HEK293 (cell line): ENCODE measurements around the gene ITGA2B.

Source experiments
- BCL6B ChIP-seq: fragments of 450-650 bp; formaldehyde crosslinking; IDR thresholded peaks from 2 replicates; pipeline ENCODE4 v1.5.1; 2017; ENCODE audit warnings: missing biosample characterization, missing genetic modification characterization
- GLIS1 ChIP-seq: fragments of 450-650 bp; formaldehyde crosslinking; IDR thresholded peaks from 2 replicates; pipeline ENCODE4 v1.5.1; 2016; ENCODE audit warnings: missing biosample characterization, missing genetic modification characterization
- HOXC10 ChIP-seq: sonication (generic); formaldehyde crosslinking; IDR thresholded peaks from 2 replicates; pipeline ENCODE4 v1.8.1; 2023; ENCODE audit warnings: mild to moderate bottlenecking, missing genetic modification reagents
- KLF16 ChIP-seq: fragments of 450-650 bp; formaldehyde crosslinking; IDR thresholded peaks from 2 replicates; pipeline ENCODE4 v1.5.1; 2017; ENCODE audit warnings: missing biosample characterization, missing genetic modification characterization
- KLF7 ChIP-seq: fragments of 450-650 bp; formaldehyde crosslinking; IDR thresholded peaks from 2 replicates; pipeline ENCODE4 v1.5.1; 2016; ENCODE audit warnings: missing biosample characterization, missing genetic modification characterization, borderline replicate concordance
- MEIS1 ChIP-seq: sonication (generic); formaldehyde crosslinking; IDR thresholded peaks from 2 replicates; pipeline ENCODE4 v1.8.1; 2022; ENCODE audit warnings: missing genetic modification reagents, mild to moderate bottlenecking, borderline replicate concordance
- RBAK ChIP-seq: fragments of 450-650 bp; formaldehyde crosslinking; IDR thresholded peaks from 2 replicates; pipeline ENCODE4 v1.5.1; 2016; ENCODE audit warnings: missing biosample characterization, missing genetic modification characterization
- SCRT2 ChIP-seq: fragments of 450-650 bp; formaldehyde crosslinking; IDR thresholded peaks from 2 replicates; pipeline ENCODE4 v1.5.1; 2016; ENCODE audit warnings: missing biosample characterization, missing genetic modification characterization
- TCF7L2 ChIP-seq: IDR thresholded peaks from 2 replicates; pipeline ENCODE4 v1.6.1; 2011; ENCODE audit warnings: low read depth, mild to moderate bottlenecking, inconsistent platforms, low read length, moderate library complexity, borderline replicate concordance
- ZBTB7A ChIP-seq: fragments of 450-650 bp; formaldehyde crosslinking; IDR thresholded peaks from 2 replicates; pipeline ENCODE4 v1.5.1; 2016; ENCODE audit warnings: low read depth, missing biosample characterization, missing genetic modification characterization
- ZBTB8A ChIP-seq: fragments of 450-650 bp; formaldehyde crosslinking; IDR thresholded peaks from 2 replicates; pipeline ENCODE4 v1.5.1; 2016; ENCODE audit warnings: missing biosample characterization, missing genetic modification characterization
- ZFP41 ChIP-seq: fragments of 450-650 bp; formaldehyde crosslinking; IDR thresholded peaks from 2 replicates; pipeline ENCODE4 v1.5.1; 2016; ENCODE audit warnings: missing biosample characterization, missing genetic modification characterization, borderline replicate concordance
- ZNF114 ChIP-seq: fragments of 450-650 bp; formaldehyde crosslinking; IDR thresholded peaks from 2 replicates; pipeline ENCODE4 v1.5.0; 2017; ENCODE audit warnings: missing biosample characterization, missing genetic modification characterization
- ZNF169 ChIP-seq: fragments of 450-650 bp; formaldehyde crosslinking; IDR thresholded peaks from 2 replicates; pipeline ENCODE4 v1.5.1; 2016; ENCODE audit warnings: missing biosample characterization, missing genetic modification characterization
- ZNF174 ChIP-seq: fragments of 450-650 bp; formaldehyde crosslinking; IDR thresholded peaks from 2 replicates; pipeline ENCODE4 v1.5.0; 2017; ENCODE audit warnings: missing biosample characterization, mild to moderate bottlenecking, missing genetic modification characterization
- ZNF211 ChIP-seq: fragments of 450-650 bp; formaldehyde crosslinking; IDR thresholded peaks from 2 replicates; pipeline ENCODE4 v1.5.1; 2016; ENCODE audit warnings: low read depth, missing biosample characterization, missing genetic modification characterization
- ZNF214 ChIP-seq: fragments of 450-650 bp; formaldehyde crosslinking; IDR thresholded peaks from 2 replicates; pipeline ENCODE4 v1.5.1; 2017; ENCODE audit warnings: missing biosample characterization, mild to moderate bottlenecking, missing genetic modification characterization, borderline replicate concordance
- ZNF221 ChIP-seq: fragments of 450-650 bp; formaldehyde crosslinking; IDR thresholded peaks from 2 replicates; pipeline ENCODE4 v1.5.1; 2017; ENCODE audit warnings: missing biosample characterization, missing genetic modification characterization, borderline replicate concordance
- ZNF266 ChIP-seq: fragments of 450-650 bp; formaldehyde crosslinking; IDR thresholded peaks from 2 replicates; pipeline ENCODE4 v1.5.1; 2016; ENCODE audit warnings: missing biosample characterization, missing genetic modification characterization, low read depth
- ZNF335 ChIP-seq: fragments of 450-650 bp; formaldehyde crosslinking; conservative IDR thresholded peaks from 2 replicates; pipeline ENCODE4 v1.5.1; 2016; ENCODE audit warnings: missing biosample characterization, missing genetic modification characterization
- ZNF416 ChIP-seq: fragments of 450-650 bp; formaldehyde crosslinking; IDR thresholded peaks from 2 replicates; pipeline ENCODE4 v1.5.1; 2016; ENCODE audit warnings: missing biosample characterization, missing genetic modification characterization
- ZNF426 ChIP-seq: fragments of 450-650 bp; formaldehyde crosslinking; IDR thresholded peaks from 2 replicates; pipeline ENCODE4 v1.5.1; 2017; ENCODE audit warnings: missing biosample characterization, missing genetic modification characterization, mild to moderate bottlenecking, inconsistent platforms, moderate library complexity
- ZNF48 ChIP-seq: fragments of 450-650 bp; formaldehyde crosslinking; IDR thresholded peaks from 2 replicates; pipeline ENCODE4 v1.5.1; 2016; ENCODE audit warnings: missing biosample characterization, missing genetic modification characterization
- ZNF530 ChIP-seq: fragments of 450-650 bp; formaldehyde crosslinking; IDR thresholded peaks from 2 replicates; pipeline ENCODE4 v1.5.1; 2016; ENCODE audit warnings: low read depth, missing biosample characterization, missing genetic modification characterization
- ZNF544 ChIP-seq: fragments of 450-650 bp; formaldehyde crosslinking; IDR thresholded peaks from 2 replicates; pipeline ENCODE4 v1.5.0; 2017; ENCODE audit warnings: missing biosample characterization, missing genetic modification characterization
- ZNF558 ChIP-seq: fragments of 450-650 bp; formaldehyde crosslinking; IDR thresholded peaks from 2 replicates; pipeline ENCODE4 v1.5.1; 2016; ENCODE audit warnings: missing biosample characterization, missing genetic modification characterization
- ZNF600 ChIP-seq: fragments of 450-650 bp; formaldehyde crosslinking; IDR thresholded peaks from 2 replicates; pipeline ENCODE4 v1.5.1; 2016; ENCODE audit warnings: missing biosample characterization, missing genetic modification characterization
- ZNF629 ChIP-seq: fragments of 450-650 bp; formaldehyde crosslinking; IDR thresholded peaks from 2 replicates; pipeline ENCODE4 v1.5.1; 2017; ENCODE audit warnings: missing biosample characterization, missing genetic modification characterization
- ZNF768 ChIP-seq: fragments of 450-650 bp; formaldehyde crosslinking; IDR thresholded peaks from 2 replicates; pipeline ENCODE4 v1.5.1; 2018; ENCODE audit warnings: missing biosample characterization, mild to moderate bottlenecking, missing genetic modification characterization
- ZNF776 ChIP-seq: fragments of 450-650 bp; formaldehyde crosslinking; IDR thresholded peaks from 2 replicates; pipeline ENCODE4 v1.5.0; 2017; ENCODE audit warnings: missing biosample characterization, missing genetic modification characterization, borderline replicate concordance
- ZSCAN4 ChIP-seq: fragments of 450-650 bp; formaldehyde crosslinking; IDR thresholded peaks from 2 replicates; pipeline ENCODE4 v1.5.1; 2017; ENCODE audit warnings: missing biosample characterization, missing genetic modification characterization
- TF ChIP-seq, protein P1 (sequence below): IDR thresholded peaks from 2 replicates; pipeline ENCODE4 v1.6.1; 2011; ENCODE audit warnings: mild to moderate bottlenecking, low read depth, low read length, borderline replicate concordance
- TF ChIP-seq, protein P2 (sequence below): fragments of 450-650 bp; formaldehyde crosslinking; IDR thresholded peaks from 2 replicates; pipeline ENCODE4 v1.5.1; 2016; ENCODE audit warnings: missing biosample characterization, missing genetic modification characterization
- TF ChIP-seq, protein P3 (sequence below): fragments of 450-650 bp; formaldehyde crosslinking; IDR thresholded peaks from 2 replicates; pipeline ENCODE4 v1.5.1; 2016; ENCODE audit warnings: missing biosample characterization, missing genetic modification characterization

Gene ITGA2B

GRCh38 chr17:44344939-44345453, 44.5 kb downstream of the ITGA2B start, which contains the start of gene GRN (continued):
- TF ChIP-seq, protein P1, sequence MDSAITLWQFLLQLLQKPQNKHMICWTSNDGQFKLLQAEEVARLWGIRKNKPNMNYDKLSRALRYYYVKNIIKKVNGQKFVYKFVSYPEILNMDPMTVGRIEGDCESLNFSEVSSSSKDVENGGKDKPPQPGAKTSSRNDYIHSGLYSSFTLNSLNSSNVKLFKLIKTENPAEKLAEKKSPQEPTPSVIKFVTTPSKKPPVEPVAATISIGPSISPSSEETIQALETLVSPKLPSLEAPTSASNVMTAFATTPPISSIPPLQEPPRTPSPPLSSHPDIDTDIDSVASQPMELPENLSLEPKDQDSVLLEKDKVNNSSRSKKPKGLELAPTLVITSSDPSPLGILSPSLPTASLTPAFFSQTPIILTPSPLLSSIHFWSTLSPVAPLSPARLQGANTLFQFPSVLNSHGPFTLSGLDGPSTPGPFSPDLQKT = no peak
- no peak for TF ChIP-seq TCF7L2
- TF ChIP-seq ZNF169 (tag by site-specific recombination) = no peak
- TF ChIP-seq ZNF768 = no peak; the same call in 1 of the 2 replicates
- TF ChIP-seq ZNF335 = peak; percentile 62
- TF ChIP-seq RBAK (tag by site-specific recombination) = no peak
- TF ChIP-seq ZNF214 (tag by site-specific recombination) = no peak
- TF ChIP-seq SCRT2 (tag by site-specific recombination) = no peak
- no peak for TF ChIP-seq HOXC10 (CRISPR knock-in tag)
- TF ChIP-seq MEIS1 (CRISPR knock-in tag) = no peak
- TF ChIP-seq ZSCAN4 = no peak
- no peak for TF ChIP-seq ZNF530 (tag by site-specific recombination)
- no peak for TF ChIP-seq ZFP41
- no peak for TF ChIP-seq ZNF544 (tag by site-specific recombination)
- TF ChIP-seq KLF7 (tag by site-specific recombination) = peak; percentile 66; the same call in 1 of the 2 replicates
- TF ChIP-seq ZNF266 (tag by site-specific recombination) = no peak
- TF ChIP-seq ZNF629 (tag by site-specific recombination) = peak; percentile 78
- TF ChIP-seq GLIS1 (tag by site-specific recombination) = peak; percentile 49; the same call in 1 of the 2 replicates
- TF ChIP-seq ZNF211 = no peak
- no peak for TF ChIP-seq ZNF221 (tag by site-specific recombination)
- no peak for TF ChIP-seq ZNF426
- TF ChIP-seq, protein P2, sequence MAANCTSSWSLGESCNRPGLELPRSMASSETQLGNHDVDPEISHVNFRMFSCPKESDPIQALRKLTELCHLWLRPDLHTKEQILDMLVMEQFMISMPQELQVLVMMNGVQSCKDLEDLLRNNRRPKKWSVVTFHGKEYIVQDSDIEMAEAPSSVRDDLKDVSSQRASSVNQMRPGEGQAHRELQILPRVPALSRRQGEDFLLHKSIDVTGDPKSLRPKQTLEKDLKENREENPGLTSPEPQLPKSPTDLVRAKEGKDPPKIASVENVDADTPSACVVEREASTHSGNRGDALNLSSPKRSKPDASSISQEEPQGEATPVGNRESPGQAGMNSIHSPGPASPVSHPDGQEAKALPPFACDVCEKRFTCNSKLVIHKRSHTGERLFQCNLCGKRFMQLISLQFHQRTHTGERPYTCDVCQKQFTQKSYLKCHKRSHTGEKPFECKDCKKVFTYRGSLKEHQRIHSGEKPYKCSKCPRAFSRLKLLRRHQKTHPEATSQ (tag by site-specific recombination) = no peak
- no peak for TF ChIP-seq BCL6B (tag by site-specific recombination)
- TF ChIP-seq, protein P3, sequence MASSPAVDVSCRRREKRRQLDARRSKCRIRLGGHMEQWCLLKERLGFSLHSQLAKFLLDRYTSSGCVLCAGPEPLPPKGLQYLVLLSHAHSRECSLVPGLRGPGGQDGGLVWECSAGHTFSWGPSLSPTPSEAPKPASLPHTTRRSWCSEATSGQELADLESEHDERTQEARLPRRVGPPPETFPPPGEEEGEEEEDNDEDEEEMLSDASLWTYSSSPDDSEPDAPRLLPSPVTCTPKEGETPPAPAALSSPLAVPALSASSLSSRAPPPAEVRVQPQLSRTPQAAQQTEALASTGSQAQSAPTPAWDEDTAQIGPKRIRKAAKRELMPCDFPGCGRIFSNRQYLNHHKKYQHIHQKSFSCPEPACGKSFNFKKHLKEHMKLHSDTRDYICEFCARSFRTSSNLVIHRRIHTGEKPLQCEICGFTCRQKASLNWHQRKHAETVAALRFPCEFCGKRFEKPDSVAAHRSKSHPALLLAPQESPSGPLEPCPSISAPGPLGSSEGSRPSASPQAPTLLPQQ (tag by site-specific recombination) = peak; percentile 56; the same call in 1 of the 2 replicates
- TF ChIP-seq ZBTB7A (tag by site-specific recombination) = 0 out of 2 replicates have a peak, but pooled peaks have one; percentile 2
- TF ChIP-seq ZBTB8A (tag by site-specific recombination) = peak; percentile 38; the same call in 1 of the 2 replicates
- TF ChIP-seq ZNF776 (tag by site-specific recombination) = no peak
- peak; percentile 24; the same call in 1 of the 2 replicates for TF ChIP-seq ZNF600
- no peak for TF ChIP-seq ZNF48 (tag by site-specific recombination)
- TF ChIP-seq KLF16 (tag by site-specific recombination) = peak; percentile 74; the same call in 1 of the 2 replicates
- TF ChIP-seq ZNF114 (tag by site-specific recombination) = no peak
- no peak for TF ChIP-seq ZNF416 (tag by site-specific recombination)
- no peak for TF ChIP-seq ZNF558 (tag by site-specific recombination)
- no peak for TF ChIP-seq ZNF174 (tag by site-specific recombination)
